ENCODE measurements around the gene PAK5.
"Not testable (repeated sequence)": the region's sequence is repeated elsewhere in the genome, so short reads cannot be mapped to it uniquely, and the experiment has no call there.

PAK5 gene

DNA sequence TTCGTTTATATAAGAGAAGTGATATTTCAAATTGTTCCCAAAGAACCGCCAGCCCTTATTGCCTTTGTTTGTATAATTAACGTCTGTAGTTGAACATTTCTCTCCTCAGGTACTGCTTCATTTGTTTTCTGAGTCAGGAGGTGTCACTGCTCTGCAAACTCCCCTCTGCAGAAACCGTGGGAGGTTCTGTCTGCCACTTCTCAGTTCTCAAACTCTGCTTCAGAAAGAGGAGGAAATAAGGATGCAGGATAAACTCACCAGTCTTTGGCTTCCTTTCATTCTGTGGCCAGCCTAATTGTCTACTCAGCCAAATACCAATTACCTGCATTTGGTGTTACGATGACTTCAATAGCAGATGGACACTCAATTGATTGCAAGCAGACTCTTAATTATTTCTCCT is 149.8 kb downstream of the PAK5 start:
- DNase-seq (ENCODE audit: insufficient read length, low spot score) = no peak
- FAIRE-seq = no peak

DNA sequence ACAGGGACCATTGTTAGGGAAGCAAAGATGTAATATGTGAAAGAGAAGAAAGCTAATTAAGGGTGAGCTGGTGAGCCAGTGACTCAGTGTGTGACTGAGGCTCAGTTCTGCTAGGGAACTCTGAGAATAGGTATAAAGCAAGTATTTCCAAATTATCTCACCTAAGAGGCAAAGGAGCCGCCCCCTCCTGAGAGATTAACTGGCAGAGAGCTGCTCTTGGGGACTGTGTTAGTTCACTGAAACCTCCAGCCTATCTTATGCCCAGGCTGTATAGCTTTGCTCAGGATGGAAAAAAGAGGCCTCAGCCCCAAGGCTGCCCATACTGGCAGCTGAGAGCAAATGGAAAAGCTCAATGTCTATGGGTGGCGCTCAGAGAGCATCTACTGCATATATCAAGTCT is 152.0 kb downstream of the PAK5 start:
- FAIRE-seq = no peak
- DNase-seq (ENCODE audit: insufficient read length, low spot score) = no peak

- DNase-seq (ENCODE audit: insufficient read length, low spot score) (no peak), FAIRE-seq (no peak)
These were observed 152.4 kb downstream of the PAK5 start for GRCh38 chr20:9686455-9686854.

DNA sequence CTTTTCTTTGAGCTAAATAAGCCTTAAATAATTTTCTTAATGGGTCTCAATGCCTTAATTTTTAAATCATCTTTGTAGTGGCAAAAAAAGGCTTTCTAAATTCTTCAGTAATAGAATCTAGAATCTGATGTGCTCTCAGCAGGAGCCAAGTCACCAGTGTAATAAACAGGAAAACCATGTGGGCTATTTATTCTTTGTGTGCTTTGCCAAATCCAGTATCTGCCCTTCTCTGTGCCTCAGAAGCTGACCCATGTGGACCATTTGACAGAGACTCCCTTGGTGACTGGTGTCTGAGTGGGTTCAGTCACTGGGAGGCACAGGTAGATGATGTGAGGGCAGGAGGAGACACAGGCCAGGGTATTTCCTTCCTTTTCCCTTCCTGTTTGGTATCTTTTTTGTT is 152.9 kb downstream of the PAK5 start:
- no peak for FAIRE-seq

GRCh38 chr20:9685011-9685410 is 153.9 kb downstream of the PAK5 start:
- FAIRE-seq (no peak), DNase-seq (ENCODE audit: insufficient read length, low spot score) (no peak)

More for the DNA sequence above, 152.9 kb downstream of the PAK5 start:
- DNase-seq (ENCODE audit: insufficient read length, low spot score) = no peak

DNA sequence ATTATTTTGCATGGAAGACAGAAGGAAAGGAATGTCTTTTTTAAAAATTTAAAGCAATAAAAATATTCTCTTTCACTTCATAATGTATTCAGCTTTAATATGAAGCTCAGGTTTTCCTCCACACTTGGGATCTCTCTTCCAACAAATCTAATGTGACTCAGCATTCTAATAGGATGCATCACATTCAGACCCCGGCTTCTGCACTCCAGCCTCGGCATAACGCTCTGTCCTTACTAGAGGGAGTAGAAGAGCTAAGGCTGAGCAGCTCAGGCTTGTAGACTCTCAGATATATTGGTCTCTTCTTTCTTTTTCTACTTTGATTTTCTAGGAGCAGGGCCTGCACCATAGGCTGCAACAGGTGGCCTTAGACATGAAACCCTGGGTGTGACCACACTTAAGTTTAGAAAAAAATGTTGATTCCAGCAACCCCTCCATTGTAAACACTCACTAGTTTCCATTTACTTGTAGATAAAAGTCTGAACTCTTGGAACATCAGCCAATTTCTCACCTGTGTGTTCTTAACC is 161.7 kb downstream of the PAK5 start:
- no peak for FAIRE-seq
- DNase-seq (ENCODE audit: insufficient read length, low spot score) = no peak

- DNase-seq (ENCODE audit: insufficient read length, low spot score) (no peak), FAIRE-seq (no peak)
These were observed 165.9 kb downstream of the PAK5 start for GRCh38 chr20:9672981-9673380.

DNA sequence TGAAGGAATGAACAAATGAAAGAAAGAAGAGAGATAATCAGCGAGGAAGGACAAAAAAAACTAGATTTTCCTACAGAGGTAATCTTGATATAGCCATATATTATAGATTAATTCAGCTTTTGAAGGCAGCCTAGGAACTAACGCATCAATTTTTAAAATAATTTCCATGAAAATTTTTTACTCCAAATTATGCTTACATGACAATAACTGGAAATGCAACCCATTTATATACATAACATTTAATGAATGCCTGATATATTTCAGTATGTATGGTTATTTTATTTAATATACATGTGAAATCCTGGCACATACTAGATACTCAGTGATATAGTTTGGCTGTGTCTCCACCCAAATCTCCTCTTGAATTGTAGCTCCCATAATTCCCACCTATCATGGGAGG is 166.8 kb downstream of the PAK5 start:
- DNase-seq (ENCODE audit: insufficient read length, low spot score) = no peak
- FAIRE-seq = no peak

DNA sequence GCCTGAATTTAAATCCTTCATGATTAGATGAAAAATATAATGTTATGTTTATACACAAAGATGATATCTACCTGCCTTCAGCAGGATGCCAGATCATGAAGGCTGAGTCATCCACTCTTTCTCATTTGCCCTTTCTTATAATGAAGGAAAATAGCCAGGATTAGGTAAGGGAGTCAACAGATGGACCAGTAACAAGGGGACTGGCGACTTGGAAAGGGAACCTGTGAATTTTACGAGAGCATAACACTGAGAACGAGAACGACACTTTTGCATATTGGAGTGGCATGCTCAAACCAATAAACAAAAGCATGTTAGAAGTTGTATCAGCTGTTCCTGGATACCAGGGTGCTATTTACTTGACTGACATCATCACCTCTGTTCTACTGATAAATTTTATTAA is 170.5 kb downstream of the PAK5 start:
- FAIRE-seq (no peak), DNase-seq (ENCODE audit: insufficient read length, low spot score) (no peak)

DNA sequence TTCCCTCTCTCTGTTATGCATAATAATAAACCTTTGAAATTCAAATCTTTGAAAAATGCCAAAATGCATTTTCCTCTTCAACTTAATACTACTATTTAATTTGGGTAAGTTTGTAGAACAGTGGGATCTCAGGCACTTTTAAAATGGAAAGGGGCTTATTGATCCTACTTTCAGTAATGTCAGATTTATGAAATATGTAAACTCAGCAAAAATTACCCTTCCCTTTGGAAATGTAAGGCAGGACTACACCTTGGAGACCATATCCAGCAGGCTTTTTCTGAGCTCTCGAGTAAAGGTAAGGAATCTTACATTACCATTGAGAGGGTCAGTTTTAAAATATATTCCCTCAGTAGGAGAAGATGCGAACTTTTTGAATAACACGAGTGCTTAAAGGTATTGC is 175.5 kb downstream of the PAK5 start:
- no peak for FAIRE-seq
- no peak for DNase-seq (ENCODE audit: insufficient read length, low spot score)

- FAIRE-seq (no peak), DNase-seq (ENCODE audit: insufficient read length, low spot score) (no peak)
These were observed 178.5 kb downstream of the PAK5 start for GRCh38 chr20:9660236-9660868.

GRCh38 chr20:9647741-9648140 is 191.1 kb downstream of the PAK5 start:
- DNase-seq (ENCODE audit: insufficient read length, low spot score) (no peak), FAIRE-seq (no peak)

- FAIRE-seq = no peak
- no peak for DNase-seq (ENCODE audit: insufficient read length, low spot score)
These were observed 192.5 kb downstream of the PAK5 start for GRCh38 chr20:9646375-9646774.

GRCh38 chr20:9642882-9643281 is 196.0 kb downstream of the PAK5 start:
- no peak for DNase-seq (ENCODE audit: insufficient read length, low spot score)
- FAIRE-seq = no peak

- FAIRE-seq; DNase-seq (ENCODE audit: insufficient read length, low spot score): not testable (repeated sequence)
These were observed 197.3 kb downstream of the PAK5 start for GRCh38 chr20:9641499-9642000.

DNA sequence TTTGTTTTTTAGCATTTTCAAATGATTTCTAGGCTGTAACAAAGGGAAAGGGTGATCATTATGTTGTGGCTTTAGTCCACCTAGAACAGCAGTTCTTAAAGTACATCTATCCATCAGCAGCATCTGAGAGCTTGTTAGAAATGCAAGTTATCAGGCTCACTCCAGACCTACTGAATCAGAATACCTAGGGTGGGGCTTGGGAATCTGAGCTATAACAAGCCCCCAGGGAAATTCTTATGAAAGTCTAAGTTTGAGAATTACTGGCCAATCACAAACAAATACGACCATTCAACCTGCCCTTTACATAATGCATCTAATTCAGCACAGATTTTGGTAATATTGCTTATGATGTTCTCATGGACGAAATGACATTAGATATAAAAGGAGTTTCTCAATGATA is 201.0 kb downstream of the PAK5 start:
- FAIRE-seq (no peak), DNase-seq (ENCODE audit: insufficient read length, low spot score) (no peak)

- no peak for DNase-seq (ENCODE audit: insufficient read length, low spot score)
These were observed 203.1 kb downstream of the PAK5 start for GRCh38 chr20:9635750-9636149.

GRCh38 chr20:9634327-9634726 is 204.5 kb downstream of the PAK5 start:
- DNase-seq (ENCODE audit: insufficient read length, low spot score) (no peak), FAIRE-seq (no peak)

More at GRCh38 chr20:9635750-9636149, 203.1 kb downstream of the PAK5 start:
- FAIRE-seq = no peak

- DNase-seq (ENCODE audit: insufficient read length, low spot score) (no peak), FAIRE-seq (no peak)
These were observed 205.9 kb downstream of the PAK5 start for GRCh38 chr20:9632991-9633390.

- FAIRE-seq = no peak
- DNase-seq (ENCODE audit: insufficient read length, low spot score) = no peak
These were observed 206.6 kb downstream of the PAK5 start for GRCh38 chr20:9632265-9632664.

GRCh38 chr20:9630554-9630953 is 208.3 kb downstream of the PAK5 start:
- FAIRE-seq = no peak
- no peak for DNase-seq (ENCODE audit: insufficient read length, low spot score)

DNA sequence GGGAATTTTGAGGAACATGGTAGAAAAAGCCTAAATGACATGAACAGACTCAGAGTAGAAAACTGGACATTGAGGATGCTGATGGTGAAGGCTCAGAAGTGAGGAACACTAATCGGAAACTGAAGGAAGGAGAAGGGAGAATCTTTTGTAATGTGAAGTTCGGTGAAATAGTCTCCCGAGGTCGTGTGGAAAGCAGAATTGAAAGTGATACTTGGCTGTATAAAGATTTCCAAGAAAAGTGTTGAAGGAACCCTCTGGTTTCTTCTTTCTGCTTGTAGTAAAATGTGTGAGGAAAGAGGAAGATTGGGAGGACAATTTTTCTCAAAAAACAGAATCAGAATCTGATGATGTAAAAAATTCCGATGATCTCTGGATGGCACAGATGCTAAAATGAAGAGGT is 209.0 kb downstream of the PAK5 start:
- DNase-seq (ENCODE audit: insufficient read length, low spot score) (no peak), FAIRE-seq (no peak)

DNA sequence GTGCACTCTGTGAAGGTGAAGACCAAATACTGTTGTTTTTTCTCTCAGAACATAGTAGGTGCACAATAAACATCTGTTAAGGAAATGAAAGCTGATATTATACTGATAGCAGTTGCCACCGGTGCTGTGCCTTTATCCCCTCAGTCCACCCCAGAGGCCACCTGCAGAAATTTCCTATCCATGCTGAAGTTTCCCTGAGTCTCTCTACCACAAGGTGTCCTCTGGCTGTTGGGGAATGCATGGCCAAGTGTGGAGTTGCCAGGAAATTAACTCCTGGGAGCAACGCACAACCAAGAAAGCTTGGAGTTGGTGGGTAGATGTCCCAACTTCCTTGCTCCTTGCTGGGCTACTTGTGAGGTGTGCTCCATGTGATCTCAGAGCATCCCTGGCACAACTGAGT is 210.3 kb downstream of the PAK5 start:
- DNase-seq (ENCODE audit: insufficient read length, low spot score) (no peak), FAIRE-seq (no peak)
